ENCODE data around the gene EDNRA.

GRCh38 chr4:147518086-147518485 is 37.2 kb downstream of the EDNRA start:
- TF ChIP-seq CTCF (IDR thresholded peaks at IDR 0.05) (no peak), EP300 (IDR thresholded peaks at IDR 0.05) (no peak), POLR2A (IDR thresholded peaks at IDR 0.05) (no peak), POLR2AphosphoS5 (IDR thresholded peaks at IDR 0.05) (no peak)
